Neural cell (in vitro differentiated cells): ENCODE results near the gene ACTL10. TPM values are rescaled to one million over a fixed set of nuclear protein-coding genes. Genes with fewer than 3 reads are reported as not detected.

Source experiments
- H2AFZ ChIP-seq: fragments of 200-600, 300-800 bp; sonication (generic), shearing (Covaris generic); 2 replicates; pipeline ENCODE4 v1.6.0; 2014; ENCODE audit warnings: low read depth, mild to moderate bottlenecking, antibody characterized with exemption, low read length, moderate library complexity
- H3F3A ChIP-seq: fragments of 200-600 bp; shearing (Covaris generic); 2 replicates; pipeline ENCODE4 v1.6.1; 2016; ENCODE audit warnings: mild to moderate bottlenecking, moderate library complexity, mixed read lengths, antibody characterized with exemption, low read length; ENCODE audit not compliant: insufficient read depth, poor library complexity, severe bottlenecking
- H3K27ac ChIP-seq: fragments of 200-600, 300-800 bp; sonication (generic), shearing (Covaris generic); 2 replicates; pipeline ENCODE4 v1.5.1; 2014; ENCODE audit warnings: mild to moderate bottlenecking, low read length, moderate library complexity
- H3K27me3 ChIP-seq: fragments of 300-800, 200-600 bp; sonication (generic), shearing (Covaris generic); 2 replicates; pipeline ENCODE4 v1.6.0; 2014; ENCODE audit warnings: mild to moderate bottlenecking, low read depth, low read length, moderate library complexity; ENCODE audit not compliant: insufficient read depth
- H3K36me3 ChIP-seq: fragments of 300-800, 200-600 bp; sonication (generic), shearing (Covaris generic); 2 replicates; pipeline ENCODE4 v1.5.1; 2014; ENCODE audit warnings: mild to moderate bottlenecking, antibody characterized with exemption, low read length, moderate library complexity; ENCODE audit not compliant: insufficient read depth
- H3K4me2 ChIP-seq: fragments of 300-800, 200-600 bp; sonication (generic), shearing (Covaris generic); 2 replicates; pipeline ENCODE4 v1.6.0; 2014; ENCODE audit warnings: mild to moderate bottlenecking, low read length
- H3K4me3 ChIP-seq: fragments of 300-800, 200-600 bp; sonication (generic), shearing (Covaris generic); 2 replicates; pipeline ENCODE4 v1.5.1; 2014; ENCODE audit warnings: mild to moderate bottlenecking, low read length, moderate library complexity
- H3K79me2 ChIP-seq: fragments of 200-600 bp; shearing (Covaris generic); replicated peaks from 2 replicates; pipeline ENCODE4 v1.6.0; 2014; ENCODE audit warnings: mild to moderate bottlenecking, low read length, moderate library complexity; ENCODE audit not compliant: insufficient read depth
- H3K9ac ChIP-seq: fragments of 300-800, 200-600 bp; sonication (generic), shearing (Covaris generic); 2 replicates; pipeline ENCODE4 v1.6.1; 2016; ENCODE audit warnings: mild to moderate bottlenecking, low read length, mixed read lengths
- H3K9me2 ChIP-seq: fragments of 200-600 bp; shearing (Covaris generic); 2 replicates; pipeline ENCODE4 v1.6.1; 2016; ENCODE audit warnings: mild to moderate bottlenecking, low read length, mixed read lengths; ENCODE audit not compliant: insufficient read depth
- H3K9me3 ChIP-seq: fragments of 200-600, 300-800 bp; sonication (generic), shearing (Covaris generic); 2 replicates; pipeline ENCODE4 v1.6.1; 2016; ENCODE audit warnings: mild to moderate bottlenecking, mixed run types, low read length, moderate library complexity, mixed read lengths
- H4K20me1 ChIP-seq: fragments of 200-600 bp; shearing (Covaris generic); 2 replicates; pipeline ENCODE4 v1.6.1; 2016; ENCODE audit warnings: mild to moderate bottlenecking, mixed run types; ENCODE audit not compliant: insufficient read depth
- EP300 ChIP-seq: fragments of 450-650 bp; conservative IDR thresholded peaks from 2 replicates; pipeline ENCODE4 v1.6.1; 2014; ENCODE audit warnings: antibody characterized with exemption, mild to moderate bottlenecking, moderate library complexity; ENCODE audit not compliant: poor library complexity, severe bottlenecking
- EZH2 ChIP-seq: fragments of 200-600, 300-800 bp; shearing (Covaris generic), sonication (generic); IDR thresholded peaks from 2 replicates; pipeline ENCODE4 v1.6.1; 2014; ENCODE audit warnings: antibody characterized with exemption, low read length, borderline replicate concordance, mild to moderate bottlenecking; ENCODE audit not compliant: insufficient read depth, poor library complexity, severe bottlenecking
- MXI1 ChIP-seq: fragments of 450-650 bp; conservative IDR thresholded peaks from 2 replicates; pipeline ENCODE4 v1.6.1; 2014; ENCODE audit warnings: antibody characterized with exemption, mild to moderate bottlenecking; ENCODE audit not compliant: poor library complexity, severe bottlenecking
- POLR2AphosphoS5 ChIP-seq: IDR thresholded peaks from 2 replicates; pipeline ENCODE4 v1.6.1; 2012
- RAD21 ChIP-seq: fragments of 450-650 bp; conservative IDR thresholded peaks from 2 replicates; pipeline ENCODE4 v1.6.1; 2014; ENCODE audit warnings: antibody characterized with exemption, mild to moderate bottlenecking, moderate library complexity
- SMC3 ChIP-seq: fragments of 450-650 bp; conservative IDR thresholded peaks from 2 replicates; pipeline ENCODE4 v1.6.1; 2014; ENCODE audit warnings: antibody characterized with exemption, mild to moderate bottlenecking, moderate library complexity; ENCODE audit not compliant: poor library complexity
- TAF1 ChIP-seq: IDR thresholded peaks from 2 replicates; pipeline ENCODE4 v1.6.1; 2012; ENCODE audit warnings: low read depth
- polyA plus RNA-seq: library from polyadenylated mRNA; depleted of rRNA; stranded (reverse); fragments of >200 nt; gene quantifications from 2 replicates; pipeline ENCODE4 v1.2.3, GENCODE V29; 2014
- TF ChIP-seq, protein P1 (sequence below): IDR thresholded peaks from 2 replicates; pipeline ENCODE4 v1.6.1; 2012; ENCODE audit warnings: borderline replicate concordance
- TF ChIP-seq, protein P2 (sequence below): fragments of 450-650 bp; IDR thresholded peaks from 2 replicates; pipeline ENCODE4 v1.5.1; 2014; ENCODE audit warnings: antibody characterized with exemption, mild to moderate bottlenecking, moderate library complexity; ENCODE audit not compliant: poor library complexity, severe bottlenecking

The ACTL10 gene
- polyA plus RNA-seq, 1 donor from 2014 or later = not detected

DNA sequence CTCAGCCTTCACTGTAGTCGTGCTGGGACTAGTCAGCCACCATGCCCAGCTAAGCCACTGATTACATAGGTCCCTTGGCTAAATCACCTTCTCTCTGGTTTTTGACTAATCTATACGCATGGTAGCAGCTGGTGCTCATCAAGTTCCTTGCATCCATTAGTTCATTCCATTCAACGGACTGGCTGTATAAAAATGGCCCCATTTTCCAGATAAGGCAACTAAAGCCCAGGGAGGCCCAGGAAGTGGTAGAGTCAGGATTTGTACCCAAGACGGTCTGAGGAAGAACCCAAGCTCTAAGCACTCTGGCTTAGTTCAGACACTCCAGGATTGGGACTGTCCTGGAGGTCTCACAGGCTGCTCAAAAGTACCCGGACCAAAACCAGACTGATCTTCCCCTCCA lies 14.5 kb downstream of the ACTL10 start:
- no peak overlapping the region for H2AFZ ChIP-seq
- H3K27me3 ChIP-seq = no peaks in the 10 kb centered on the region
- peaks cover 10% of the 10 kb centered on the region for H3K79me2 ChIP-seq
- H3F3A ChIP-seq = no peaks in the 10 kb centered on the region
- H3K9me2 ChIP-seq = no peaks in the 10 kb centered on the region
- no peak for TF ChIP-seq SMC3
- TF ChIP-seq POLR2AphosphoS5 = no peak
- TF ChIP-seq EZH2 = no peak
- H3K4me3 ChIP-seq = no peak overlapping the region
- H4K20me1 ChIP-seq = no peaks in the 10 kb centered on the region
- H3K27ac ChIP-seq = no peak overlapping the region
- no peak overlapping the region for H3K4me2 ChIP-seq
- H3K36me3 ChIP-seq = no peaks in the 10 kb centered on the region
- no peak overlapping the region for H3K9ac ChIP-seq
- H3K9me3 ChIP-seq = no peaks in the 10 kb centered on the region

DNA sequence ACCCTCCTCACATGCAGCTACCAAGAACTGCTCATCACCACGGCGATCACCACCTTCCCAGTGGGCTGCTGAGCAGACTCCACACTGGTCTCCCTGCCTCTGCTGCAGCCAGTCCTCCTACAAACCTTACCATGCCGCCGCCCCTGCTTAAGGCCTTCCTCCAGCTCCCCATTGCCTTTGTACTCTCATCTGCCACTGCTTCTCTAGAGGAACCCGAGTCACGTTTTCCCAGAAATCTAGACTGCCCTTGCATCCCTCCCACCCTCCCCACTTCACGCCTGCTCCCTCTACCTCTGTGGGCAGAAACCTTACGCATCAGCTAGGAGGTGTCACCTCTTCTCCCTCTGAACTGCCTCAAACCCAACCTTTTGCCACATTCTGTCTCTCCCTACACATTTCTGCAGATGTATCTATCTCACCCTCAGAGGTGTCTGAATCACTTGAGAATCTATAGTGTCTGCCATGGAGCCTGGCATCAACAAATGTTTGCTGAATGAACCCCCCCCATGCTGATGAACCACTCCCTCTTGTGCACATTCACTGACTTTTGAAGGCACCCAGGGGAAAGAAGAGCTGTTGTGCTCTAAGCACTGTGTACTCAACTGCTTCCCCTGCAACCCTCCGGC lies 15.1 kb downstream of the ACTL10 start:
- H3K9me2 ChIP-seq = no peaks in the 10 kb centered on the region
- no peak overlapping the region for H3K4me3 ChIP-seq
- TF ChIP-seq, protein P1, sequence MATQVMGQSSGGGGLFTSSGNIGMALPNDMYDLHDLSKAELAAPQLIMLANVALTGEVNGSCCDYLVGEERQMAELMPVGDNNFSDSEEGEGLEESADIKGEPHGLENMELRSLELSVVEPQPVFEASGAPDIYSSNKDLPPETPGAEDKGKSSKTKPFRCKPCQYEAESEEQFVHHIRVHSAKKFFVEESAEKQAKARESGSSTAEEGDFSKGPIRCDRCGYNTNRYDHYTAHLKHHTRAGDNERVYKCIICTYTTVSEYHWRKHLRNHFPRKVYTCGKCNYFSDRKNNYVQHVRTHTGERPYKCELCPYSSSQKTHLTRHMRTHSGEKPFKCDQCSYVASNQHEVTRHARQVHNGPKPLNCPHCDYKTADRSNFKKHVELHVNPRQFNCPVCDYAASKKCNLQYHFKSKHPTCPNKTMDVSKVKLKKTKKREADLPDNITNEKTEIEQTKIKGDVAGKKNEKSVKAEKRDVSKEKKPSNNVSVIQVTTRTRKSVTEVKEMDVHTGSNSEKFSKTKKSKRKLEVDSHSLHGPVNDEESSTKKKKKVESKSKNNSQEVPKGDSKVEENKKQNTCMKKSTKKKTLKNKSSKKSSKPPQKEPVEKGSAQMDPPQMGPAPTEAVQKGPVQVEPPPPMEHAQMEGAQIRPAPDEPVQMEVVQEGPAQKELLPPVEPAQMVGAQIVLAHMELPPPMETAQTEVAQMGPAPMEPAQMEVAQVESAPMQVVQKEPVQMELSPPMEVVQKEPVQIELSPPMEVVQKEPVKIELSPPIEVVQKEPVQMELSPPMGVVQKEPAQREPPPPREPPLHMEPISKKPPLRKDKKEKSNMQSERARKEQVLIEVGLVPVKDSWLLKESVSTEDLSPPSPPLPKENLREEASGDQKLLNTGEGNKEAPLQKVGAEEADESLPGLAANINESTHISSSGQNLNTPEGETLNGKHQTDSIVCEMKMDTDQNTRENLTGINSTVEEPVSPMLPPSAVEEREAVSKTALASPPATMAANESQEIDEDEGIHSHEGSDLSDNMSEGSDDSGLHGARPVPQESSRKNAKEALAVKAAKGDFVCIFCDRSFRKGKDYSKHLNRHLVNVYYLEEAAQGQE = no peak
- TF ChIP-seq TAF1 (no peak), RAD21 (no peak), SMC3 (no peak), EZH2 (no peak), MXI1 (no peak), POLR2AphosphoS5 (no peak), EP300 (no peak)
- TF ChIP-seq, protein P2, sequence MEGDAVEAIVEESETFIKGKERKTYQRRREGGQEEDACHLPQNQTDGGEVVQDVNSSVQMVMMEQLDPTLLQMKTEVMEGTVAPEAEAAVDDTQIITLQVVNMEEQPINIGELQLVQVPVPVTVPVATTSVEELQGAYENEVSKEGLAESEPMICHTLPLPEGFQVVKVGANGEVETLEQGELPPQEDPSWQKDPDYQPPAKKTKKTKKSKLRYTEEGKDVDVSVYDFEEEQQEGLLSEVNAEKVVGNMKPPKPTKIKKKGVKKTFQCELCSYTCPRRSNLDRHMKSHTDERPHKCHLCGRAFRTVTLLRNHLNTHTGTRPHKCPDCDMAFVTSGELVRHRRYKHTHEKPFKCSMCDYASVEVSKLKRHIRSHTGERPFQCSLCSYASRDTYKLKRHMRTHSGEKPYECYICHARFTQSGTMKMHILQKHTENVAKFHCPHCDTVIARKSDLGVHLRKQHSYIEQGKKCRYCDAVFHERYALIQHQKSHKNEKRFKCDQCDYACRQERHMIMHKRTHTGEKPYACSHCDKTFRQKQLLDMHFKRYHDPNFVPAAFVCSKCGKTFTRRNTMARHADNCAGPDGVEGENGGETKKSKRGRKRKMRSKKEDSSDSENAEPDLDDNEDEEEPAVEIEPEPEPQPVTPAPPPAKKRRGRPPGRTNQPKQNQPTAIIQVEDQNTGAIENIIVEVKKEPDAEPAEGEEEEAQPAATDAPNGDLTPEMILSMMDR = no peak
- H3K27me3 ChIP-seq = no peaks in the 10 kb centered on the region
- no peak overlapping the region for H2AFZ ChIP-seq
- H3K9ac ChIP-seq = no peak overlapping the region
- no peak overlapping the region for H3K27ac ChIP-seq
- H3K36me3 ChIP-seq = no peaks in the 10 kb centered on the region
- no peaks in the 10 kb centered on the region for H3F3A ChIP-seq
- H3K79me2 ChIP-seq = peaks cover 10% of the 10 kb centered on the region
- H3K4me2 ChIP-seq = no peak overlapping the region
- no peaks in the 10 kb centered on the region for H3K9me3 ChIP-seq
- H4K20me1 ChIP-seq = no peaks in the 10 kb centered on the region
